Colonic mucosa (tissue), 4 donors: ENCODE results near the gene FARS2. TPM values are rescaled to one million over a fixed set of nuclear protein-coding genes. Genes with fewer than 3 reads are reported as not detected.

Source experiments
- DNase-seq: peaks from one replicate; pipeline ENCODE4 v3.0.0-alpha.2; 2020
- H3K27ac ChIP-seq: fragments of 200-600 bp; one replicate; pipeline ENCODE4 v1.8.0; 2021
- H3K27me3 ChIP-seq: fragments of 200-600 bp; one replicate; pipeline ENCODE4 v1.8.0; 2021
- H3K36me3 ChIP-seq: fragments of 200-600 bp; one replicate; pipeline ENCODE4 v1.8.0; 2021
- H3K4me1 ChIP-seq: fragments of 200-600 bp; one replicate; pipeline ENCODE4 v1.8.0; 2021; ENCODE audit warnings: mild to moderate bottlenecking
- H3K4me3 ChIP-seq: fragments of 200-600 bp; one replicate; pipeline ENCODE4 v1.8.0; 2021
- H3K9ac ChIP-seq, 2 donors: one replicate each; pipeline ENCODE4 v1.7.0; 2013; ENCODE audit warnings: control low read depth in 2 of 2, low read depth in 2 of 2, low read length in 2 of 2
- H3K9me3 ChIP-seq: fragments of 200-600 bp; one replicate; pipeline ENCODE4 v1.8.0; 2021
- CTCF ChIP-seq: fragments of 200-600 bp; IDR thresholded peaks from one replicate; pipeline ENCODE4 v1.8.0; 2022; ENCODE audit warnings: antibody characterized with exemption, mild to moderate bottlenecking
- intact Hi-C: fragments of 100-400 bp; cut with DNase I; formaldehyde crosslinking; loops from one replicate; pipeline ENCODE4 v1.14.1; 2022
- total RNA-seq, 2 donors: library from RNA; stranded (reverse); fragmentation: NEBNext Ultra II Directional in 1 of 2; extraction: Animal tissue kit (Norgen Biotek cat#: 25700) in 1 of 2; gene quantifications; one replicate each; pipeline ENCODE4 v1.2.1, GENCODE V29; 2021
- donor health status: healthy.
- donor health status: DM: no; HTN: no; CAD: no.
- donor health status: DM: no; HTN: no; CAD: no.

FARS2 gene
- total RNA-seq, 2 donors from 2014 or later: 14.7 to 23.0 TPM

GRCh38 chr6:5318617-5319272, 57.4 kb downstream of the FARS2 start:
- no peak overlapping the region for H3K27ac ChIP-seq
- no peaks in the 10 kb centered on the region for H3K9me3 ChIP-seq
- DNase-seq: no peak
- H3K27me3 ChIP-seq: no peaks in the 10 kb centered on the region
- intact Hi-C loops: no loop called here
- no peak for TF ChIP-seq CTCF
- no peak overlapping the region for H3K9ac ChIP-seq
- H3K36me3 ChIP-seq: no peaks in the 10 kb centered on the region
- H3K4me3 ChIP-seq: no peak overlapping the region
- H3K4me1 ChIP-seq: no peaks in the 10 kb centered on the region

GRCh38 chr6:5323979-5324378, 62.7 kb downstream of the FARS2 start:
- intact Hi-C loops: no loop called here
- no peak overlapping the region for H3K4me3 ChIP-seq
- no peak overlapping the region for H3K27ac ChIP-seq
- no peak for DNase-seq
- no peaks in the 10 kb centered on the region for H3K9me3 ChIP-seq
- no peak overlapping the region for H3K9ac ChIP-seq
- TF ChIP-seq CTCF: no peak
- H3K36me3 ChIP-seq: no peaks in the 10 kb centered on the region
- no peaks in the 10 kb centered on the region for H3K27me3 ChIP-seq
- no peaks in the 10 kb centered on the region for H3K4me1 ChIP-seq

- Histone ChIP-seq H3K27me3 (no peaks in the 10 kb centered on the region), H3K4me3 (no peak overlapping the region), H3K9ac (no peak overlapping the region), H3K27ac (no peak overlapping the region), H3K4me1 (no peaks in the 10 kb centered on the region), H3K9me3 (no peaks in the 10 kb centered on the region), H3K36me3 (no peaks in the 10 kb centered on the region)
- intact Hi-C loops: no loop called here
- TF ChIP-seq CTCF: no peak
- DNase-seq: no peak
Observed at GRCh38 chr6:5325173-5325572, 63.9 kb downstream of the FARS2 start.

GRCh38 chr6:5326022-5326641, 64.8 kb downstream of the FARS2 start:
- H3K4me1 ChIP-seq: no peaks in the 10 kb centered on the region
- no peak for TF ChIP-seq CTCF
- intact Hi-C loops: no loop called here
- no peak overlapping the region for H3K4me3 ChIP-seq
- no peaks in the 10 kb centered on the region for H3K9me3 ChIP-seq
- no peak overlapping the region for H3K27ac ChIP-seq
- H3K27me3 ChIP-seq: no peaks in the 10 kb centered on the region
- no peaks in the 10 kb centered on the region for H3K36me3 ChIP-seq
- no peak overlapping the region for H3K9ac ChIP-seq
- DNase-seq: no peak

- H3K9ac ChIP-seq: no peak overlapping the region
- no peaks in the 10 kb centered on the region for H3K36me3 ChIP-seq
- H3K27me3 ChIP-seq: no peaks in the 10 kb centered on the region
- no peaks in the 10 kb centered on the region for H3K4me1 ChIP-seq
- H3K9me3 ChIP-seq: no peaks in the 10 kb centered on the region
- DNase-seq: no peak
- H3K4me3 ChIP-seq: no peak overlapping the region
- no peak overlapping the region for H3K27ac ChIP-seq
- no peak for TF ChIP-seq CTCF
- intact Hi-C loops: no loop called here
Observed at GRCh38 chr6:5328800-5329199, 67.5 kb downstream of the FARS2 start.
